Activated CD8-positive, alpha-beta memory T cell treated with anti-CD3 and anti-CD28 coated beads for 36 hours (primary cell): ENCODE measurements around the gene ENTREP1. TPM values are rescaled to one million over a fixed set of nuclear protein-coding genes. Genes with fewer than 3 reads are reported as not detected.
"Not testable (repeated sequence)": the region's sequence is repeated elsewhere in the genome, so short reads cannot be mapped to it uniquely, and the experiment has no call there.

Source experiments
- CTCF ChIA-PET: fragments of 350-600 bp; sonication (Branson Sonifier 250); formaldehyde crosslinking; loops from one replicate; lab custom pipeline; 2021; ENCODE audit warnings: antibody characterized with exemption; lab: Charles Lee
- POLR2A ChIA-PET: fragments of 350-600 bp; sonication (Branson Sonifier 250); formaldehyde crosslinking; loops from one replicate; lab custom pipeline; 2021; ENCODE audit warnings: antibody characterized with exemption; lab: Charles Lee
- total RNA-seq, 2 experiments: library from RNA; stranded (reverse); gene quantifications; one replicate each; pipeline ENCODE4 v1.2.3, GENCODE V29; 2021

ENTREP1 gene
- total RNA-seq, 2 experiments from 2014 or later, result not detected

- ChIA-PET POLR2A (no interaction called here), CTCF (no interaction called here)
These were observed 68.4 kb downstream of the ENTREP1 start for GRCh38 chr9:69393425-69393824.

DNA sequence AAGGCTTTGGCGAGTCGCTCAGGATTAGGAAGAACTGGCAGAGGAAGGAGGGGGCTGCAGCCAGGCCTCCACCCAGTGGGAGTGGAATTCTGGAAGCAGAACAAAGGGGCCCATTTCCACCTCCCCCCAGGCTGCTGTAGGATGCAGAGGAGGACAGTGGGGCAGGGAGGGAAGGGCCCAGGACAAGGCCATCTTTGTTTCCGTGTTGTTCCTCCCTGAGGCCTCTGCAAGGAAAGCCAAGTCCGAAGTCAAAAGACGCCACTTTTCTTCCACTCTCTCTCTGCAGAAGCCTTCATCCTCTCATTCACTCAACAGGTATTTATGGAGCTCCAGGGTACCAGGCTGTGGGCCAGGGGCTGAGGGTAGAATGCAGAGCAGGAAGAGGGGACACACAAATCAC, 70.7 kb downstream of the ENTREP1 start:
- ChIA-PET CTCF (no interaction called here), POLR2A (no interaction called here)

GRCh38 chr9:69396759-69397158, 71.7 kb downstream of the ENTREP1 start:
- ChIA-PET CTCF (no interaction called here), POLR2A (no interaction called here)

DNA sequence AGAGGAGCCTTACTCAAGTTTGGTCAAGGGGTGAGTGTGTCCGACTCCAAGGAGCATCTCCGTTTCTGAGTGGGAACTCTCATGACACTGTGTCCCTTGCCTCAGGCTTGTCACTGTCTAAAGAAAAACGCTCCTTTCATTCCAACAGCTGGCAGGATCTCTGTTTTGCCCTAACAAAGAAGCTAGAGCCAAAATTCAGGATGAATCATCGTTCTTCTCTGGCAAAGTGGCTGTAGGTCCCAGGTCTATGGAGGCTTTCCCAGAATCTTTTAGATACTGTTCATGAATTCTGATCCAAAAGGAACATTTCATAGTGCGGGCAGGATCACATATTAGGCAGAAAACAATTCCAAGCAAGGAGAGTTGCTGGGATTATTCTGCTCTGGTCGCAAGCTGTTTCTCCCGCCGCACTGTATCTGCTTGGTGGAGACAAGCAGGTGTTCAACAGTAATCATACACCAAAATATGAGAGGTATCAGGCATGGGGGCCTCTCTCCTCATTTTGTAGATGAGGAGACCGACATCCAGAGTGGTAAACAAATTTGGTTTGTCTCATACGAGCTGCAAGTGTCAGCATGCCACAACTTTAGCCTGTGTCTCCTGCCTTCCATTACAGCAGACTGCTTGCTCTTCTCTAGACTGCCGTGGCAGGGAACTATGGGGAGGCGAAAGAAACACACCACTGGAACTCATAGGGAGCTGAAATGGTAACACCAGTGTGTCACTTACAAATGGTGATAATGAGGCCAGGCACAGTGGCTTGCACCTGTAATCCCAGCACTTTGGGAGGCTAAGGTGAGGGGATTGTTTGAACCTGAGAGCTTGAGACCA, 72.6 kb downstream of the ENTREP1 start:
- POLR2A ChIA-PET, result no interaction called here
- CTCF ChIA-PET, result no interaction called here

DNA sequence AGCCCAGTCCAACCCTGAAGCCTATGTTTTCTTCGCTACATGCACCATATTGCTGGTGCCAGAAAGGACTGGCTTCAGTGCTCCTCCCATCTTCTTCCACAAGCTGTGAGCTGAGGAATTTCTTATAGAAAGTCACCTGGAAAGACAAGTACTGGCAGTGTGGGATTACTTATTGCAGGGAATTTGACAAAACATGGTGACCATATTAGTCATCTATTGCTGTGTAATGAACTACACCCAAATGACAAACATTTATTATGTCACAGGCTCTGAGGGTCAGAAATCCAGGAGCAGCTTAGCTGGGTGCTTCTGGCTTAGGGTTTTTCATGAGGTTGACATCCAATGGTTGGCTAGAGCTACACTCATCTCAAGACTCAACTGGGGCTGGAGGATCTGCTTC, 75.5 kb downstream of the ENTREP1 start:
- POLR2A ChIA-PET, result no interaction called here
- CTCF ChIA-PET, result no interaction called here

GRCh38 chr9:69409936-69410335, 84.9 kb downstream of the ENTREP1 start:
- CTCF ChIA-PET, POLR2A ChIA-PET: not testable (repeated sequence)

- POLR2A ChIA-PET, result no interaction called here
- CTCF ChIA-PET, result no interaction called here
These were observed 86.2 kb downstream of the ENTREP1 start for GRCh38 chr9:69411246-69411645.

DNA sequence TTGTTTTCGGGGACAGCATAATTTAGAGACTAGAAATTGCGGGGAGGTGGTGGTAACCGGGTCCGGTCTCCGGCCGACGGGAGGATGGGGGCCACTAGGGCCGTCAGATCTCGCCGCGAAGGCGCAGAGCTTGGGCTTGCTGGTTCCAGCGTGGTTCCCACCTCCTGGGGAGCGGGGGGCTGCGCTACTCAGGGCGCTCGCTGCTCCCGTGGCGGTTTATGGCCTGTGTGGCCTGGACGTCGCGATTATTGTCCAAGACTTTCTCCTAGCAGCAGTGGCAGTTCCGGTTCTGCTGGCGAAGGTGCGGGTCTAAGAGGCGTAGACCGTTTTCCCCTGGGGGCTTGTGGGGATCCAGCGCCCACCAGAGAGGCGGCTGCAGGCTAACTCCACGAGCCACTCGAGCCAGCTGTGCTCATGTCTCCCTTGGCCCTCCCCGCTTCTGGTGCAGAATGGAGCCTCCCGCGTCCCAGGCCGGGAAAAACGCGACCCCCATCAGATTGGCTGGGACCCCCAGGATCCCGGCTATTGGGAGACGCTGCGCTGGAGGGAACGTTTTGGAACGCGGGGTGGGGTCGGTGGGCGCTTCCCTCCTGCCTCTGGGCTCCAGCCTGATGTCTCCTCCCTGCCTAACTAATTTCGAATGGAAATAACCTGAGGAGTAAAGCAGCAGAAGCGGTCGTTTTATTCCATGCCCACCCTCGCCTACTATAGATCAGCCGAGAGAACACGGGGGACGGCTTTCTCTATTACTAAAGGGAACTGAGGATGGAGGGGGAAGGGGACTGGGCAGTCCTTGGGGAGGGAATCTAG, 87.1 kb downstream of the ENTREP1 start:
- ChIA-PET CTCF (interaction anchor here (1.4 kb wide), 1 partner anchor 10 kb away, joined by 3 read pairs; no protein-coding TSS in a partner anchor), POLR2A (no interaction called here)

- ChIA-PET CTCF (interaction anchor here (1.4 kb wide), 1 partner anchor 9 kb away, joined by 3 read pairs; no protein-coding TSS in a partner anchor), POLR2A (no interaction called here)
These were observed 87.7 kb downstream of the ENTREP1 start for GRCh38 chr9:69412741-69413150.

GRCh38 chr9:69420611-69421270, 95.7 kb downstream of the ENTREP1 start:
- ChIA-PET CTCF (interaction anchor here (1.0 to 2.1 kb wide), 3 partner anchors 34 to 499 kb away, joined by 3 to 4 read pairs (median 3); no protein-coding TSS in a partner anchor), POLR2A (no interaction called here)

DNA sequence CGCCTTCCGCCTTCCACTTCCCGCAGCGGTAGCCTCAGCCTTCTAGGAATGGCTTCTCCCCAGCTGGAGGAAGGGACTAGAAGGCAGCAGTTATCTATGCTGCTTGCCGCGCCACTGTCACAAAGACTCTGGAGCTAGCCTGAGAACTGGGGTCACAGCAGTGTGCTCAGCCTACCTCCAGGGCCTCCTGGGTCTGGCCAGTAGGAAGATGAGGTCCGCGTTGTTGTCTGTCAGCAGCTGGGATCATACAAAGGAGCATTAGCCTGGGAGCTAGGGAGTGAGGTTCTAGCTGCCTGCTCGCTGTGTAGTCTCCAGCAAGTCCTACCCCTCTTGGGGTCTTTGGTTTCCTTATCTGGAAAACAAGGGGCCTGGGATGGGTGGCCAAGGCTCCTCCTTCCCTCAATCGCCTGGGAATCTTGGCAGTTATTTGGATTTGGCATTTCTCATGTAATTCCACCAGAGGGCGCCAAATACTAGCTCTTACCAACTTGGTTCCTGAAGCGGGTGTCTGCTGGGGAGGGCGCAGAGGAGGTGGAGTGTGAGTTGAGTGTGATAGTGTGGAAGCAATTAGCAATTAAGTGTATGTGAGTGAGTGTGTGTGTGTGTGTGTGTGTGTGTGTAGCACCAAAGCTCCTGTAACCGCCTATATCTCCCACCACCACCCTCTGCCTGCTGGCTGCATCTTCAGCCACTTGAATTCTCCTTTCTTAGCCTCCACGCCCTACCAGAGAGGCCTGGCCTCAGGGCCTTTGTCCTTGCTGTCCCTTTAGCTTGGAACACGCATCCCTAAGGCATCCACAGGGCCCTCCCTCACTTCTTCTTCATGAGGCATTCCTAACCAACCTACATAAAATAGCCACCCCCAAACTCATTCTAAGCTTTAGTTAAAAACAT, 97.1 kb downstream of the ENTREP1 start:
- ChIA-PET POLR2A (no interaction called here), CTCF (interaction anchor here (0.7 to 2.1 kb wide), 7 partner anchors 9 to 462 kb away, joined by 3 to 4 read pairs (median 4); no protein-coding TSS in a partner anchor)

DNA sequence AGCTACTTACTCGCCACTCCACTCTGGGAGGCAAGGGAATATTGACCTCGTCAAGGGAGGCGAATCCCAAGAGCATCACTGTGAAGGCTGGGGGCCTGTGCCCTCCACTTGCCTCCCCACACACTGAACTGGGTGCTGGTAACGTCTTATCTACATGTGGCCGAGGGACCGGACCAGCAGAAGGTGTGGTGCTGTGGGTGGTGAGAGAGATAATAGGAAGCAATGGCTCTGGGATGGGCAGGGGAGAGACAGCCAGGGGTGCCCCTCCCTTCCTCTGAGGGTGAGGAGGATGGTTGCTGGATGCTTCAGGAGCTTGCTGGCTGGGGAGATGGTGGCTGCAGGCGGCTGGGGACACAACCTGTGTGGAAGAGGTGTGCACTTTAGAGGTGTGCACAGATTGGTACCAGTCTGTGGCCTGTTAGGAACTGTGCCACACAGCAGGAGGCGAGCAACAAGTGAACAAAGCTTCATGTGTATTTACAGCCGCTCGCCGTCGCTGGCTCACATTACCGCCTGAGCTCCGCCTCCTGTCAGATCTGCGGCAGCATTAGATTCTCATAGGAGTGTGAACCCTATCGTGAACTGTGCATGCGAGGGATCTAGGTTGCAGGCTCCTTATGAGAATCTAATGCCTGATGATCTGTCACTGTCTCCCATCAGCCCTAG, 100.3 kb downstream of the ENTREP1 start:
- POLR2A ChIA-PET, result no interaction called here
- CTCF ChIA-PET, result no interaction called here

DNA sequence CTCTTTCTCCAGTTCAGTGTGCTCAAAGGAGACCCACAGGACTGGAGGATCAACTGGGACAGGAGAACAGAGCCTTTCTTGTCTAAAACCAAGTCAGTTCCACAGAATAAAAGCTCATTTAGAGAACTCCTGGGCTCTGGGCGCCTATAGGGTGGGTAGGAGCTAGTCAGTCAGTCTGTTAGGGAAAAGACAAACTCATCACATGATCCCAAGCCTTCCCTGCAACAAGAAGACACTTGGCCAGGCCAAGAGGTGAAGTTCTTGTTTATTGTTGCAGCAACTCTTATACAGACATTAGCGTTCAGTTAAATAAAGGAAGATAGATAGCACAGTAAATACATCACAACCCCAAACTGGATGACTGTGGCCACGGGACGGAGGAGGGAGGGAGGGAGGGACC, 102.3 kb downstream of the ENTREP1 start:
- ChIA-PET POLR2A (no interaction called here), CTCF (no interaction called here)

DNA sequence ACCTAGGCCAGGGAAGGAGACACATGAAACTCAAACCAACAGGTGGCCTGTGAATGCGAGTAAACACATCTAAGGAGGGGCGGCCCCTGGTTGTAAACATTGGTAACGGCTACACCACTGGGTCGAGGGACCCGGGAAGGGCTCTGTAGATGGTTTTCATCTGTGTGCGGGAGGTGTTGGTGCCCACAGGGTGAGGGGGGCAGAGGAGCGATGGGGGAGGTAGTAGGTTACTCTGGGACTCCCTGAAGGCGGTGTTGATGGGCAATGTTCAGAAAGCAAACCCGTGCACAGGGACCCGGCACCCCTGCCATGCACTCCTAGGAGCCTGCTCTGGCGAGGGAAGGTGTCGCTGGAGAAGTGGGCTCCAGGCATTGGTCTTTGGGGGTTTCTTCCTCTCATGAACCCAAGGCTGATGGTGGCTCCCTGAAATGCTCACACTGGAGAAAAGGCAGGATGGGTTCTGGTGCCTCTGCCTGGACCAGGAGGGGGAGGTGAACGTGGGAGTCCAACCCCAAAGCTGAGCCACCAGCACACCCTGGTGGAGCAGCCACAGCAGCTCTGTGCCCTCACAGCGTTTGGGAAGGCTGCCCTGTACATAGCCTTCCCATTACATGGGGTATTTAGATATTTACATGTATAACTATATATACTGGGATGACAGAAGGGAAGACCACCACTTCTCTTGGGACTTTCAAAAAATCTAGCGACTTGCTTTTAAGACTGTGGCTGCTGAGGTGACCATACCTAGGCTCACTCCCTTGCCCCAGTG, 103.2 kb downstream of the ENTREP1 start:
- ChIA-PET CTCF (no interaction called here), POLR2A (no interaction called here)

DNA sequence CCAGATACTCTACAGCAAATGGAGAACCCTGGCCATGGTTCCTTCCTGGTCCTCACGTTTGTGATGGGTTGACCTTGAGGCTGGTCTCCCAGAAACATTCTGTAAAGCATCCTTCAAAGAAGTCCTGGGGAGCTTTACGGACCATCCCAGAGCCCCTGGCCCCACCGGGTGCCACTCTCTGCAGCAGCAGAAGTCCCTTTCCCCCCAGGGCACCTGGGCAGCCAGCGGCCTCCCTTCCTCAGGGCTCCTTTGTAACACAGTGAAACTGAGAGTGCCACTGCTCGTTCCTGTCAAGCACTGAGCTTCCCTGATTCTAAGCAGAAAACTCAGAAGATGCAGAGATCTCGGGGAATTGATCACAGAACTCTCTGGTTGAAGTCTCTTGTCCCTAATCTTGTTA, 104.3 kb downstream of the ENTREP1 start:
- POLR2A ChIA-PET, result no interaction called here
- CTCF ChIA-PET, result no interaction called here

- ChIA-PET CTCF (no interaction called here), POLR2A (no interaction called here)
These were observed 105.2 kb downstream of the ENTREP1 start for GRCh38 chr9:69430206-69430605.

DNA sequence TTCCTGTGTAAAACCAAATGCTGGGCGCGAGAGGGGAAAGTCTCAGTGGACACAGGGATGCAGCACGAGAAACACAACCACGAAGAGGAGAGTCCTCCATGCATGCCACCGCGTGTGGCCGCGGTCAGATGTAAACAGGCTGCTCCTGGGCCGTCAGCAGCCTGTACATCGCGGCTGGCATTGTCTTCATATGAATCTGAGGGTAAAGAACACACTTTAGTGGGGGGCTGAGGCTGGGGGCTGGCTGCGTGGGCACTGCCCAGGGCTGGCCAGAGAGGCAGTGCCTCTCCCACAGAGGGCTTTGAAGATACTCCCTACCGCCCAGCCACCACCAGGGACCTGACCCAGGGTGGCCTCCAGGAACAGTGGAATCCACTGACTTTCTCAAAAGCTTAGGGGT, 106.2 kb downstream of the ENTREP1 start:
- POLR2A ChIA-PET, result no interaction called here
- CTCF ChIA-PET, result no interaction called here

- ChIA-PET CTCF (no interaction called here), POLR2A (no interaction called here)
These were observed 106.8 kb downstream of the ENTREP1 start for GRCh38 chr9:69431777-69432176.
